ENCODE measurements around the gene JOSD1. TPM values are rescaled to one million over a fixed set of nuclear protein-coding genes. Genes with fewer than 3 reads are reported as not detected.

The JOSD1 gene
- total and polyA plus RNA-seq, 4 donors = 3.4 to 20.6 (median 14.7) TPM

DNA sequence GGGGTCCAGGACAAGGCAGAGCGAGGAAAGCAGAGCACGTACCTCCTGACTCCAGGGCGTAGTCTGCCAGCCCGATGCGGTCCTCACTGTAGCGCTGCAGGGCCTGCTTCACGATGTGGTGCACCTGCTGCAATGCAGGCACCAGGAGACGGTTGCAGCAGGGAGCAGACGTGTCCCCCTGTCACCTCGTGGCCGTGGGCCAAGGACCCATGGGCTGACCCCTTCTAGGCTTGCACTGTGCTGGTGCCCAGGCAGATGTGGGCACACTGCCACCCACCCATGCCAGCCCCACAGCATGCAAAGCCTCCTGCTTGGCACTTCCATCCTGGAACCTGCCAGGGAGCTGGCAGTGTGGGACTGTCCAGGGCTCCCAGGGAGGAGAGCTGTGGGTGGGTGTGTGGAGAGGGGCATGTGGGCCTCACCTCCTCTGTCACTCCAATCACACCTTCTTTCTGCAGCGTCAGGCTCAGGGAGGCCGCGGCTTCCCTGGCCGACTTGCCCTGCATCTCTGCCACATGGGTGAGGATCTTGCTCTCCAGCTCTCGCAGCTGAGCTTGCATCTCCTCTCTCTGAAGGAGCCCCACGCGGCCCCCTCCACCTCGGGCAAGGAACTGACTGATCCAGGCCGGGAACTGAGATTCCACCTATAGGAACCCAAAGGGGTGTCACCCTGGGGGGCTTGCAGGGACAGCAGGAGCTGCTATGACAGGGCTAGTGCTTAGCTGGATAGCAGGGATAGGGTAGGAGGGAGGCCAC lies 38.7 kb upstream of the JOSD1 start:
- WGBS = 90% methylated on average over 20 of the region's 20 CpGs
- Histone ChIP-seq H3K9me3 (ENCODE audit: control insufficient read depth in 4 of 4, low read length in 3 of 4) (no peaks in the 10 kb centered on the region), H3K27me3 (ENCODE audit: control insufficient read depth in 4 of 4, insufficient read depth in 4 of 4, low read length in 3 of 4) (no peaks in the 10 kb centered on the region), H3K4me1 (ENCODE audit: control insufficient read depth in 4 of 4, insufficient read depth in 4 of 4, low read length in 3 of 4) (peaks cover 9 to 32% (median 21%) of the 10 kb centered on the region in 4 donors), H3K9ac (ENCODE audit: low read depth in 1 of 2, low read length in 2 of 2) (no peak overlapping the region), H3K36me3 (ENCODE audit: control insufficient read depth in 4 of 4, insufficient read depth in 3 of 4, low read depth in 1 of 4, low read length in 3 of 4) (peaks cover 50 to 91% (median 67%) of the 10 kb centered on the region in 4 donors), H3K27ac (ENCODE audit: low read depth in 1 of 2, low read length in 2 of 2) (no peak overlapping the region), H3K4me3 (ENCODE audit: low read depth in 1 of 3, low read length in 3 of 3) (no peak overlapping the region)
- TF ChIP-seq HNF4A (conservative IDR thresholded peaks at IDR 0.05) (no peak), EGR1 (IDR thresholded peaks at IDR 0.05; ENCODE audit: low read depth in 2 of 2) (no peak), GABPA (IDR thresholded peaks at IDR 0.05 in 1 of 2, conservative IDR thresholded peaks at IDR 0.05 in 1 of 2) (no peak), JUND (IDR thresholded peaks at IDR 0.05) (no peak), NR2F2 (IDR thresholded peaks at IDR 0.05) (no peak), RAD21 (IDR thresholded peaks at IDR 0.05) (no peak), TAF1 (conservative IDR thresholded peaks at IDR 0.05) (no peak), SP1 (IDR thresholded peaks at IDR 0.05) (no peak)
- TF ChIP-seq, protein P1, sequence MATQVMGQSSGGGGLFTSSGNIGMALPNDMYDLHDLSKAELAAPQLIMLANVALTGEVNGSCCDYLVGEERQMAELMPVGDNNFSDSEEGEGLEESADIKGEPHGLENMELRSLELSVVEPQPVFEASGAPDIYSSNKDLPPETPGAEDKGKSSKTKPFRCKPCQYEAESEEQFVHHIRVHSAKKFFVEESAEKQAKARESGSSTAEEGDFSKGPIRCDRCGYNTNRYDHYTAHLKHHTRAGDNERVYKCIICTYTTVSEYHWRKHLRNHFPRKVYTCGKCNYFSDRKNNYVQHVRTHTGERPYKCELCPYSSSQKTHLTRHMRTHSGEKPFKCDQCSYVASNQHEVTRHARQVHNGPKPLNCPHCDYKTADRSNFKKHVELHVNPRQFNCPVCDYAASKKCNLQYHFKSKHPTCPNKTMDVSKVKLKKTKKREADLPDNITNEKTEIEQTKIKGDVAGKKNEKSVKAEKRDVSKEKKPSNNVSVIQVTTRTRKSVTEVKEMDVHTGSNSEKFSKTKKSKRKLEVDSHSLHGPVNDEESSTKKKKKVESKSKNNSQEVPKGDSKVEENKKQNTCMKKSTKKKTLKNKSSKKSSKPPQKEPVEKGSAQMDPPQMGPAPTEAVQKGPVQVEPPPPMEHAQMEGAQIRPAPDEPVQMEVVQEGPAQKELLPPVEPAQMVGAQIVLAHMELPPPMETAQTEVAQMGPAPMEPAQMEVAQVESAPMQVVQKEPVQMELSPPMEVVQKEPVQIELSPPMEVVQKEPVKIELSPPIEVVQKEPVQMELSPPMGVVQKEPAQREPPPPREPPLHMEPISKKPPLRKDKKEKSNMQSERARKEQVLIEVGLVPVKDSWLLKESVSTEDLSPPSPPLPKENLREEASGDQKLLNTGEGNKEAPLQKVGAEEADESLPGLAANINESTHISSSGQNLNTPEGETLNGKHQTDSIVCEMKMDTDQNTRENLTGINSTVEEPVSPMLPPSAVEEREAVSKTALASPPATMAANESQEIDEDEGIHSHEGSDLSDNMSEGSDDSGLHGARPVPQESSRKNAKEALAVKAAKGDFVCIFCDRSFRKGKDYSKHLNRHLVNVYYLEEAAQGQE (IDR thresholded peaks at IDR 0.05) = no peak
- no peak for DNase-seq (ENCODE audit: low spot score)

DNA sequence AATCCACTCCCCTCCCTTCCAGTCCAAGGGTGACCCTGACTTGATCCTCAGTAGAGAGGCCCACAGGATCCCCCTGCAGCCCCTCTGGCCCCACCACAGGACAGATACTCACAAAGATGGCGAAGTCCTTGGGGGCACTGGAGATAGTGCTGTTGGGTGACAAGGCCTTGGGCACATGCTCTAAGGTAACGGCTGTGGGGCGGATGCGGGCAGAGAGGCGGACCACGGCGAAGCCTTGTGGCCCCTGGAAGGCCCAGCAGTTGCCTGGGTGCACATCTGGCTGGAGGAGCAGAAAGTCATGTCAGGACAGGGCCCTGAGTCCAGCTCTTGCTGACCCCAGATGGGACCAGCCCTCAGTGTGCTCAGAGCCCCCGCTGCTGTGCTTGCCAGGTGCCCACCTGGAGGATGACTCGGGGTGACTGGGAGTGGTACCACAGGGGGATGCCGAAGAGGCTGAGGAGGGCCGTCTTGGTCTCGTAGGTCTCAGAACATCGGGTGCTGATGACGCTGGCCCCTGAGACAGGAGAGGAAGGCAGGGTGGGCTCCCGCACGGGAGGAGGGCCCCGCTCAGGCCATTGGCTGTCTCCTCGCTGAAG lies 37.8 kb upstream of the JOSD1 start:
- Histone ChIP-seq H3K36me3 (ENCODE audit: control insufficient read depth in 4 of 4, insufficient read depth in 3 of 4, low read depth in 1 of 4, low read length in 3 of 4) (peaks cover 50 to 83% (median 66%) of the 10 kb centered on the region in 4 donors), H3K9me3 (ENCODE audit: control insufficient read depth in 4 of 4, low read length in 3 of 4) (no peaks in the 10 kb centered on the region), H3K4me1 (ENCODE audit: control insufficient read depth in 4 of 4, insufficient read depth in 4 of 4, low read length in 3 of 4) (peaks cover 11 to 41% (median 30%) of the 10 kb centered on the region in 4 donors), H3K27me3 (ENCODE audit: control insufficient read depth in 4 of 4, insufficient read depth in 4 of 4, low read length in 3 of 4) (no peaks in the 10 kb centered on the region), H3K9ac (ENCODE audit: low read depth in 1 of 2, low read length in 2 of 2) (no peak overlapping the region), H3K27ac (ENCODE audit: low read depth in 1 of 2, low read length in 2 of 2) (no peak overlapping the region), H3K4me3 (ENCODE audit: low read depth in 1 of 3, low read length in 3 of 3) (no peak overlapping the region)
- TF ChIP-seq RAD21 (IDR thresholded peaks at IDR 0.05) = no peak
- no peak for TF ChIP-seq HNF4A (conservative IDR thresholded peaks at IDR 0.05)
- TF ChIP-seq, protein P2, sequence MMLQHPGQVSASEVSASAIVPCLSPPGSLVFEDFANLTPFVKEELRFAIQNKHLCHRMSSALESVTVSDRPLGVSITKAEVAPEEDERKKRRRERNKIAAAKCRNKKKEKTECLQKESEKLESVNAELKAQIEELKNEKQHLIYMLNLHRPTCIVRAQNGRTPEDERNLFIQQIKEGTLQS (IDR thresholded peaks at IDR 0.05) = no peak
- TF ChIP-seq JUND (IDR thresholded peaks at IDR 0.05) = no peak
- TF ChIP-seq, protein P3, sequence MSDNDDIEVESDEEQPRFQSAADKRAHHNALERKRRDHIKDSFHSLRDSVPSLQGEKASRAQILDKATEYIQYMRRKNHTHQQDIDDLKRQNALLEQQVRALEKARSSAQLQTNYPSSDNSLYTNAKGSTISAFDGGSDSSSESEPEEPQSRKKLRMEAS (IDR thresholded peaks at IDR 0.05) = no peak
- no peak for DNase-seq (ENCODE audit: low spot score)
- 95% methylated on average over 18 of the region's 18 CpGs for WGBS

All from liver (tissue), 9 donors.